Left ventricle myocardium superior (tissue), 1 donor: ENCODE results near the gene SEMA4D. TPM values are rescaled to one million over a fixed set of nuclear protein-coding genes. Genes with fewer than 3 reads are reported as not detected.

Source experiments
- ATAC-seq: fragments of 200-7000 bp; cut with Tn5 transposase; one replicate; pipeline ENCODE4 v1.9.1; 2020; ENCODE audit warnings: mild to moderate bottlenecking, moderate library complexity
- DNase-seq: peaks from one replicate; pipeline ENCODE4 v3.0.0-alpha.2; 2020
- intact Hi-C: fragments of 100-400 bp; cut with micrococcal nuclease; formaldehyde crosslinking; loops from one replicate; pipeline ENCODE4 v1.11.0; 2022
- total RNA-seq: library from RNA; stranded (reverse); fragmentation: NEBNext Ultra II Directional; extraction: Animal tissue kit (Norgen Biotek cat#: 25700); gene quantifications from one replicate; pipeline ENCODE4 v1.2.1, GENCODE V29; 2021
- donor health status: DM: no; HTN: yes; CAD: no; lungs with severe emphysema.

The SEMA4D gene
- total RNA-seq, 1 donor from 2014 or later, result 24.7 TPM

DNA sequence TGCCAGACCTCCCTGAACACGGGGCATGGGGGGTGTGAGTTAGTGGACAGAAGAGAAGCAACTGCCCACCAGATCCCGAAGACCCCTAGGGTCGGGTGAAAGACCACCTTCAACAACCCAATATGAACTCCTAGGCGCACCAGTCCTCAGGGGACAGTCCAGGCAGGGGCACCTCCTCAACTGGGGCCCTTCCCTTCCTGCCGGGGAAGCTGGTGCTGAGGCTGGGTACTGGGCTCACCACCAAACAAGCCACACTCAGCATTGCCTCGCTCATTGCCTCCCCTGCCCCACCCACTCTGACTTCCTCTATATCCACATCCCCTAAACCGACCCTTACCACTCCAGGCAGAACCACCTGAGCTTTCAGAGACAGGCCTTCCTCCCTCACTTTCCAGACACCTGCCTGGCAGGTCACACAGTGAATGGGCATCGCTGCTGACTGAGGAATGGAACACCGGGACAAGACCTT lies 42.5 kb downstream of the SEMA4D start:
- peak; percentile 22 for ATAC-seq
- intact Hi-C loops, result no loop called here
- DNase-seq, result no peak

DNA sequence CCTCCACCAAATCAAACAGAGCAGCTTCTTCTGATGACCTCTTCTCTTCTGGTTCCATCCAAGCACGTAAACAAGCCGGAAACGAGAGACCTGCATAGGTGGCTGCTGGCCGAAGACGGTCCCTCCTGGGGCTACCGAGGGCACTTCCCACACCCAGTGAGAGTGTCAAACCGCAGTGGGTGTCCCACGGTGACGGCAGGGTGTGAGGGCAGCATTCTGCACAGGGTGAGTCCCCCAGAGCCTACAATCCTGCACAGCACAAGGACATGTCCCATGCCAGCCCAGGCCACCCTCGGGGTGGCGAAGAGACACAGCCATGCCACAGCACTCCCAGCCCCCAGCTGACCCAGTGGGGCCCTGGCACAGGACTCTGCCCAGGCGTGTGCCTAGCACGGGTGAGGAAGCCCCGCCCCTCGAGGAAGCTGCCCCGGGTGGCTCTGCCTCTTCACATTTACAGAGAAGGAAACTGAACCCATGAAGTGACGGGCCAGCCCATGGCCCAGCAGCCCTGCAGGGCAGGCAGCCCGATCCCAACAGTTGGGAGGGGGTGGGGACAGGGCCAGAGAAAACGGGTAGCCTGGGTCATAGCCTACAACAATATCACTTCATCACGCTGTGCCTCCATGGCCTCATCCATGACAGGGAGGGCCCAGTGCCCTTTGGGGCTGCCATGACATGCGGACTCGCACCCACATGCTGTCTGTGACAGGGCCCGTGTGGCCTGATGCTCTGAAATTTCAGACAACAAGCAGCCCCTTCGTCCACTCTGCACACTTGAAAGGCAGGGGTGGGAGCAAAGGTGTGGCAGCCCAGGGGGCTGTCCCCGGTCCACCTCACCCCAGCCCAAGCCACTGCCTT lies 43.2 kb downstream of the SEMA4D start:
- ATAC-seq (no peak), DNase-seq (no peak)
- intact Hi-C loops, result no loop called here

DNA sequence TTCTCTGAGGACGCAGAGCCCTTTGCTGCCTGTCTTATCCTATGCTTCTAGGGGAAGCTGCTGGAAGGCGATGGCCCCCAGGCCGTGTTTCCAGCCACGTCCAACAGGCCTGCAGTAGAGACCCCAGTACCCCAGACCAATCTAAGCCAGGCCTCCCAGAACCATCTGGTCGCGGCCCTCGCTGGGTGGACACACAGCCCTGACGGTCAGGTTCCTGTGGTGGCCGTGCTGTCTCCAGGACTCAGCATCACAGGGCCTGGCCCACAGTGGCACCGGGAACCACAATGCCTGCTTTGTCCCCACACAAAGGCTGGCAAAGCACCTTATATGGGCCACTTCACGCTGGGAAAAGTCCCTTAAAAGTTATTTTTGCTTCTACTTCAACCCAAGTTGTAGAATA lies 44.5 kb downstream of the SEMA4D start:
- intact Hi-C loops, result no loop called here
- no peak for ATAC-seq
- DNase-seq, result no peak

DNA sequence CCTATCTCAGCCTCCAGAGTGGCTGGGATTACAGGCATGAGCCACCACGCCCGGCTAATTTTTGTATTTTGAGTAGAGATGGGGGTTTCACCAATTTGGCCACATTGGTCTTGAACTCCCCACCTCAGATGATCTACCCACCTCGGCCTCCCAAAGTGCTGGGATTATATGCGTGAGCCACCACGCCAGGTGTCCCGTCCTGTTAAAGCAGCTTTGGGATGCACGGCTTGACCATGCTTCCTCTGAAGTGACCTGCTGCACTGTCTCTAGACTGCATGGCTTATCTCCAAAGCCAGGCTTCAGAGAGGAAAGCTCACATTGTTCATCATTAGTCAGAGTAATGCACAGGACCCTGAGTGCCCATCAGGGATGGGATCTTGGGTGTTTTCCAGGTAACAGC lies 45.4 kb downstream of the SEMA4D start:
- ATAC-seq (no peak), DNase-seq (no peak)
- intact Hi-C loops, result no loop called here

DNA sequence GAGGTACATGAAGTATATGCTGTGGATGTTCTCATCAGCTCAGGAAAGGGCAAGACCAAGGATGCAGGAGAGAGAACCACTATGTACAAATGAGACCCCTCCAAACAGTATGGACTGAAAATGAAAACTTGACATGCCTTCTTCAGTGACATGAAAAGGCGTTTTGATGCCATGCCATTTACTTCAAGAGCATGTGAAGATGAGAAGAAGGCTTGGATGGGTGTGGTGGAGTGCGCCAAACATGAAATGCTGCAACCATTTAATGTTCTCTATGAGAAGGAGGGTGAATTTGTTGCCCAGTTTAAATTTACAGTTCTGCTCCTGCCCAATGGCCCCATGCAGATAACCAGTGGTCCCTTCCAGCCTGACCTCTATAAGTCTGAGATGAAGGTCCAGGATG lies 47.7 kb downstream of the SEMA4D start:
- ATAC-seq (no peak), DNase-seq (no peak)
- intact Hi-C loops, result no loop called here

DNA sequence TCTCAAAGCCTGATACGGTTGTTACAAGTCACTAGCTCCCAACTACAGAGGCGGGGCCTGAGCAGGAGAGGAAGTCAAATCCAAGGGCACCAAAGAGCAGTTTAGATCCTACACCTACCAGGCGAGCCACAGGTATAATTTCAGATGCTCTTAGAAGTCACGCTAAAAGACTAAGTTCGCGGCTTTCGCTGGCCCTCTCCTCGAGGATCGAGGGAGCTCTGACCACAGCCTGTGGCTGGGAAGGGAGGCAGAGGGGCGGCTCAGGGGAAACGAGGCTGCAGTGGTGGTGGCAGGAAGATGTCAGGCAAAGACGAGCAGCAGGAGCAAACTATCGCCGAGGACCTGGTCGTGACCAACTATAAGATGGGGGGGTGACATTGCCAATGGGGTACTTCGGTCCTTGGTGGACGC lies 48.6 kb downstream of the SEMA4D start:
- ATAC-seq (no peak), DNase-seq (peak; percentile 25)
- intact Hi-C loops, result no loop called here

DNA sequence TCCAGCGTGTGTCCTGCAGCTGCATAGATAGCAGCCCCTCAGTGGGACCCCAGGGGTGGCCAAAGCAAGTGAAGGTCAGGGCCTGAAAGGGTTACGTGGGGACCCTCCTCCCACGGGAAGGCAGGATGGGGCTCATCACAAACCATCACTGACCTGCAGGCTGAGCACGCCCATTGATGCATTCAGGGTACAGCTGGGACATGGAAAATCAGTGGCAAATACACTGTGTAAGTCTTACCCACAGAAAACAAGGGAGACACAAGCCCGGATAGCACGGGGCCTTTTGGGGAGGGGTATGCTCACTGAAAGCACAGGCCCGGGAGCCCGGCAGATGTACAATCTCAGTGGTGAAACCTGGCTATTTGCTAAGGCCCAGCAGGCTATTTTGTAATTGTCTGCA lies 49.1 kb downstream of the SEMA4D start:
- DNase-seq (peak; percentile 3), ATAC-seq (no peak)
- intact Hi-C loops, result no loop called here

DNA sequence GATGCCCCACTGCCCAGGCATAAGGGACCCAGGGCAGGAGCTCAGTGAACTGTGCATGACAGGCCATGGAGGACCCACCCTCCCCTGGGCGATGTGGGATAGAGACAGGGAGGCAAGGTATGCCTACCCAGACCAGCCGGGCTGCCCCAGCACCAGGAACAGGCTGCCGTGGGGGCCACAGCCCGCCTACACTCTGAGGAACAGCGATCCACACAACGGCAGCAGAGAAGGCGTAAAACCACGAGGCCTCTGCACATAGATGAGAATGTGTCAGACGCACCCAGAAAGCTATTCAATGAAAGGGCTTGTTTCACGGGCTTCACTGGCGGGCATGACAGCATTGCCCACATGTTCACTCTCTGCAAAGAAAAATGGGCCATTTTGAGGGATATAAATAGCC lies 49.5 kb downstream of the SEMA4D start:
- ATAC-seq (no peak), DNase-seq (peak; percentile 21)
- intact Hi-C loops, result no loop called here

DNA sequence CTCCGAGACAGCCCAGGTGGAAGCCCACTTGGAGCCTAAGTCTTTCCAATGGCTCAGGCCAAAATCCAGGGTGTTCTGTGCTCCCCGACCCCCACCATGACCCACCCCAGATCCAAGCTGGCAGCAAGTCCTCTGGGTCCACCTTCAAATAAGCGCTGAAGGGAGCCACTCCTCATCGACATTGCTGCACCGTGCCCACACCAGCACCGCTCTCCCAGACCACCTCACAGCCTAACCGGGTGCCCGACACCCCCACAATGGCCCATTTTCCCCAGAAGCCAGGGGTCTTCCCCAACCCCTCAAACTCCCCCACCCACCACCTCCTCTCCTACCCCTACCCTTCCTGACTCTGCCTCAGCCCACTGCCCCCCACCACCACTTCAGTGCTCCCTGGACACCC lies 50.5 kb downstream of the SEMA4D start:
- ATAC-seq, result no peak
- intact Hi-C loops, result no loop called here
- peak; percentile 7 for DNase-seq

DNA sequence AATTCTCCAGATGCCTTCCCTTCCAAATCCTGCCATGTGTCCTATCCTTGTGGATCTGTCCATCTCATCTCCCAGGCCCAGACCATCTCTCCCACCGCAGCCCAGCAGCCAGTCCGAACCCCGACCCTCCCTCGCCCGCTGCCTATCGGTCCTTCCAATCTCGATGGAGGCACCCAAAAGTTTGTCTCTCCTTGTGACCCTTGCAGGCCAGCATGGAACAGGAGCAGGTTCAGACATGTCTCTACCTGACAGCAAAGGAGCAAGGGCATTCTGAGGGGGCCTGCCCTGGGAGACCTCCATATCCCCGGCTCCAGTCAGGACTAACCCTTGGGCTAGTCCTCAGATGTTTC lies 51.0 kb downstream of the SEMA4D start:
- ATAC-seq, result no peak
- intact Hi-C loops, result no loop called here
- DNase-seq, result peak; percentile 9

DNA sequence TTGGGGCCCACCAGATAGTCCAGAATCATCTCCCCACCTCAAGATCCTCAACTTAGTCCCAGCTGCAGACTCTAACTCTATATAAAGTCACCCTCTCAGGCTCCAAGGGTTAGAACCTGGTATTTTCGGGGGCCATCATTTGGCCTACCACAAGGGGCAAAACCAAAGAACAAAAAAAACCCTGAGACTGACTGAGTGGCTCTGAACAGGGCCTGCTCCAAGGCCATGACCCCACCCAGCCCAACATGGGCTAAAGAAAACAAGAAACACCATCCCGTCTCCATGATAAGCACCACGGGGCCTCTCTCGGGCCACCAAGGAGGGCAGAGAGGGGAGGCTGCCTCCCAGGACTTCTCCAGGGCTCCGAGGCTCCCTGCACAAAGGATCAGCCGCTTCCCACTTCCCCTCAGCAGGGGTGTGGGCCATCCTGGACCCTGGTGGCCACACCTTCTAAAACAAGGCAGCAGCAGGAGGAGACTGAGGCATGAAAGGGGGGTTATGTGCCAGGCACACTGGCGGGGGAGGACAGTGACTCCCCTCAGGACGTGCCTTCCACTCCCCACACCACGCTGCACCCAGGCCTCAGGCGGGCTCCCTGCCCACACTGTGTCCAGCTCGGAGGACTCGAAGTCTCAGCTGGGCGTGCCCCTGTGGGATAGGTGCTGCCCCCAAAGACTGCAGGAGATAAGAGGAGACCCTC lies 51.5 kb downstream of the SEMA4D start:
- peak; percentile 23 for DNase-seq
- intact Hi-C loops, result no loop called here

DNA sequence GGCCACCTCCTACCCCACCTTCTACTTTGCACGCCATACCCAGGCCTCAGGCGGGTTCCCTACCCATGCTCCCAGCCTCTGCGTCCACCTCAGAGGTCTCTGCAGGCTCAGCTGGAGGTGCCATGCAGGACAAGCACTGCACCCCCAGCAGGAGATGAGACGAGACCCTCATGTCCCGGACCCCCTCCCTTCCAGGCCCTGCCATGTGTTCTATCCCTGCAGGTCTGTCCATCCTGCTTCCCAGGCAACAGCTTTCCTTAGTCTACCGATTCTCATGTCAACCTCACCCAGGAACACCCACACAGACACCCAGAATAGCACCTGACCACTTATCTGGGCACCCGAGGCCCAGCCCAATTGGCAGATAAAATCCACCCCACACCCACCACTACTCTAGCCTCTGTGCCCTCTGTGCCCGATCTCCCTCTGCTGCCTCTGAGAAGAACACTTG lies 52.1 kb downstream of the SEMA4D start:
- peak; percentile 91 for ATAC-seq
- intact Hi-C loops, result no loop called here

More for the DNA sequence above, 51.5 kb downstream of the SEMA4D start:
- no peak for ATAC-seq

DNA sequence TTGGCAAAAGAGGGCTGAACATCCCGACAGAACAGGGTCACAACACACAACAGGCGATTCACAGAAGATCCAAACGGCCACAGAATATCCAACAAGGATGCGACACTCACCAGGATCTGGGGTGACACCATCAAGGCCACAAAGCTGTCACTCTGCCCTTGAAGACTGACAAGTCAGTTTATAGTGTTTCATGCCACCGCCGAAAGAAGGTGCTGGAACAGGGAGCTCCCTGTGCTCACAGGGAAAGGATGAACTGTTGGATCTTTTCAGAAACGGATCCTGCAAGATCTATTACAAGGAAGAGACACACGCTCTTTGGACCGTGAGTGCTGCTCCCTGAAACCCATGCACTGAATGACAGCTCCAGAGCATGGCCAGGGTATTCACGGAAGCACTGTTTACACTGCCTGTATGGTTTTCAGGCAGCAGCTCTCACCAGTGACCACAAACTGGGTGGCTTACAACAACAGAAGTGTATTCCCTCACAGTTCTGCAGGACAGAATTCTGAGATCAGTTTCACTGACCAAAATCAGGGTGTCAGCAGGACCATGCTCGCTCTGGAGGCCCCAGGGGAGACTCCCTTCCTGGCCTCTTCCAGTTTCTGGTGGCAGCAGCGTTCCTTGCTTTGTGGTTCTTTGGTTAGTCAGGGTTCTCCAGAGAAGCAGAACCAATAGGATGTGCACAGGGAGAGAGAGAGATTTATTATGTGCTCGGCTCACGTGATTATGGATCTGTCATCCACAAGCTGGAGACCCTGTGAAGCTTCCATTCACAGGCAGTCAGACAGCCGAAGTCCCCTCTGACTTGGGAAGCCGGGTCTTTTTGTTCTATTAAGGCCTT lies 52.8 kb downstream of the SEMA4D start:
- no peak for DNase-seq
- no peak for ATAC-seq
- intact Hi-C loops, result no loop called here

More for the DNA sequence above, 52.1 kb downstream of the SEMA4D start:
- DNase-seq, result peak; percentile 54

DNA sequence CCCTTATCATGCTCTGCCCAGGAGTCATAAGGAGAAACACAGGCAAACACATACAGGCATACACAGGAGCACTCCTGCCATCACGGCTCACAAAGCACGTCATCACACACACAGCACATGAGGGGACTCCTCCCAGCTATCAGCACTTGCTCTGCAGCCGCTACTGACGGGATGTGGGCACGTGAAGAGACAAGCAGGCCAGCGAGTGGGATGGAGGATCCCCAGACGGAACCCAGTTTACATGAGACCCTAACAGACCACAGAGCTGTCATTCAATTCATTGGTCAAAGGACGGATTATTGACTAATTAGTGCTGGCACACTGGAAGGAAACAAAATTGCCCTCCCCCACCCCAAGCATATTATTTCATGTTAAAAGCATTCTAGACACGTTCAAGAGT lies 53.6 kb downstream of the SEMA4D start:
- peak; percentile 70 for ATAC-seq
- intact Hi-C loops, result no loop called here
- DNase-seq, result peak; percentile 61

DNA sequence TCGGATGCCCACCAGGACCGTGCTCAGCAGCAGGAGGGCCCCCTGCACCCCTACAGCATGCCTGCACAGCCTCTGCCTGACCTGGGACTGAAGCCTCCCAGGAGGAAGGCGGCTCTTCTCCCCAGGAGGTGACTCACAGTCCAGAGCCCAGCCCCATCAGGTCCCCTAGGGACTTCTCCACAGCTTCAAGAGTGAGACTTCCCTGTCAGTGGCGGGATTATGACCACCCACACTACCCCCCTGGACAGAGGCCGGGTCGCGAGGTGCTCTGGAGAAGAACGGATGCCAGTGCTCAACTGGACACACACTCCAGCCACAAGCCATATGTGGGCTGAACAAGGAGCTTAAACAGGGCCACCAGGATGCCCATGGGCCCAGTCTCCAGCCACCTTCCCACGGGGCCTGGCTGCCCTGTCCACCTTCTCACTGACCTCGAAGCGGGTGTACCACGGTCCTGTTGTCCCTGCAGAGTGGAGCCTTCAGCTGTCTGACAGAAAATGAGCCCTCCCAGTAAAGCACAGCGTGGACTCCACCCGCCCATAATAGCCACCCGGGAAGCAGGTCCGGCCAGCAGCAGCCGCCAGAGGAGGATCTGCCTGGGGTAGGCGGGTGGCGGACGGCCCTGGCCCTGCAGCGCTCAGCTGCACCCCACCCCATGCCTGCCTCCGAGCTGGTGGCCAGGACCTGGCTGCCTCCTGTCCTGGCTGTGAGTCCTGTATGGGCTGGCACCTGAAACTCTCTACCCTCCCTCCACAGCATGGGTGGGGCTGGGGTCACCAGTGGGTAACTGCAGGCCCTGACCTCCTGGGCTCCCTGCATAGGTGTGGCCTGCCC lies 54.7 kb downstream of the SEMA4D start:
- intact Hi-C loops, result no loop called here
- ATAC-seq (no peak), DNase-seq (no peak)

DNA sequence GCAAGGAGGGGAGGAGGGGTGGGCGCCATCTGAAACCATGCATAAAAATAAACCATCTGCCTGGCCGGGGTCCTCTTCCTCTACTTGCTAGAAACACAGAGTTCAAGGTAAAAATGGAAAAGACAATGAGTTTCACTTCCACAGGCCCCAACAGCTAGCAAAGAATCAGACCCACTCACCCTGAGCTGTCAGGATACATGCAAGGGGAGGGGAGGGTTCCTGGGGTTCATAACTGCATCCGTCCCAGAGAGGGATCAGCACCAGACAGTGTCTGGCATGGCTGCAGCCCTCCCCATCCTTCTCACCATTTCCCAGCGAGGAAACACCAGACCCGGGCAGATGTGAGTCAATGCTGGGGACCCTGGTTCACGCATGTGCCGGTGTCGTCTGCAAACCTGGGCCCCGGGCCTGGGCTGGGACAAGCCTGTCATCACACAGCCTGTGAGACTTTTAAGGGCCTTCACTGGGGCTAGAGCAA lies 55.4 kb downstream of the SEMA4D start:
- intact Hi-C loops, result no loop called here
- ATAC-seq (no peak), DNase-seq (no peak)

DNA sequence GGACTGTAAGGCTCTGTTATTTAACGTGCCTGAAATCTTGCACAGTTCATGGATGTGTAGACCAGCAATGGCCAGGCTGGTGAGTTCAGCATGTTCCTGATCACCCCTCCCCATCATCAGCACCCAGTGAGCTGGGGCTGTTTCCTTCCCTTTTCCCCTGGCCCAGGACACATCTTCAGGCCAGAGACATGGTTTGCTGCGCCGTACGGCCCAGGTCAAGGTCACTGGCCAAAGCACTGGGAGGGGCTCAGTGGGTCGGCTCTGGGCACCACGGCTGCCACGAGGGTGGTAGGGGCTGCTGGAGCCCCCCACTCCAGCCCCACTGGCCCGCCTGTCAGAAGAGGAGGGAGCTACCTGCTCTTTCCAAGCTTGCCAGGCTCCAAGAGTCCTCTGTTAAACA lies 55.9 kb downstream of the SEMA4D start:
- intact Hi-C loops, result no loop called here
- no peak for ATAC-seq
- DNase-seq, result no peak

DNA sequence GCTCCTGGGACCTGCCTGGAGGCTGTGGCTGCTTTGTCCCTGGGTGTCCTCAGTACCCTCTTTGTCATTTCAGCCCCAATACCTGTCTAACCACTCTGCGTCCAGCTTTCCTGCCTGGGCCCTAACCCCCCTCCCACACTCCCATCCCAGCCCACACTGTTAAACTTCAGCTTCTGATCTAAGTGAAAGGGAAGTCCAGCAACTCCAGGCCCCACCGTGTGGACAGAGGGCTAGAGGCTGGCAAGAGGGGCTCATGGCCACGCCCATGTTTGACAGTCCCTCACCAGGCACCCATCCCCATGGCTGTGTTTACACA lies 56.3 kb downstream of the SEMA4D start:
- intact Hi-C loops, result no loop called here
- no peak for DNase-seq

More for the DNA sequence above, 56.3 kb downstream of the SEMA4D start:
- no peak for ATAC-seq
